Measurements from ENCODE around the gene ROR1. TPM values are rescaled to one million over a fixed set of nuclear protein-coding genes. Genes with fewer than 3 reads are reported as not detected.

Gene ROR1
- total and polyA plus RNA-seq, 10 of the 15 experiments (the other 5 are each of a cell fraction or from before 2014, with no cell fraction given): 0.02 to 0.08 (median 0.05) TPM; not detected in 6

GRCh38 chr1:64062529-64062928 lies 288.7 kb downstream of the ROR1 start (continued):
- TF ChIP-seq IKZF1 (conservative IDR thresholded peaks at IDR 0.05) (no peak), CBX3 (IDR thresholded peaks at IDR 0.05; ENCODE audit: borderline replicate concordance, low read depth) (no peak)

GRCh38 chr1:64062941-64063581 lies 289.2 kb downstream of the ROR1 start:
- no peak for FAIRE-seq

More at GRCh38 chr1:64062941-64063581, 289.2 kb downstream of the ROR1 start:
- ChIA-PET CTCF (no interaction called here), POLR2A (no interaction called here), RAD21 (ENCODE audit: unreplicated experiment) (no interaction called here), SMC1A (ENCODE audit: uncharacterized antibody, unreplicated experiment) (no interaction called here)
- DNase-seq (ENCODE audit: low read depth, low spot score) (no peak), ATAC-seq (no peak)
- no peak overlapping the region for H3K9ac ChIP-seq (ENCODE audit: control insufficient read depth, insufficient read depth, low read length)
- H3K36me3 ChIP-seq (ENCODE audit: control insufficient read depth in 2 of 2, insufficient read depth in 2 of 2, low read length in 1 of 2): no peaks in the 10 kb centered on the region
- H3K27ac ChIP-seq (ENCODE audit: control insufficient read depth, insufficient read depth): no peak overlapping the region
- H3K9me3 ChIP-seq (replicated peaks; ENCODE audit: control insufficient read depth, insufficient read depth, low read length): no peaks in the 10 kb centered on the region
- in situ Hi-C loops (cut with MboI): no loop called here
- H3K79me2 ChIP-seq (ENCODE audit: control insufficient read depth, insufficient read depth, low read length): no peaks in the 10 kb centered on the region
- H2AFZ ChIP-seq (ENCODE audit: control insufficient read depth, low read depth, low read length): no peak overlapping the region
- WGBS (ENCODE audit: insufficient coverage, insufficient replicate concordance, low lambda C conversion rate, missing lambda C conversion rate): 0% methylated on average over 2 of the region's 2 CpGs
- BruUV-seq (replicated peaks): no TSS peak
- TF ChIP-seq PKNOX1 (IDR thresholded peaks at IDR 0.05): no peak
- TF ChIP-seq ZBED1 (IDR thresholded peaks at IDR 0.05; ENCODE audit: borderline replicate concordance): no peak
- no peak for TF ChIP-seq CREM (IDR thresholded peaks at IDR 0.05; ENCODE audit: low read depth)
- TF ChIP-seq EGR1 (IDR thresholded peaks at IDR 0.05; ENCODE audit: borderline replicate concordance in 1 of 2, low read depth in 2 of 2, low read length in 2 of 2): no peak
- TF ChIP-seq USF1 (IDR thresholded peaks at IDR 0.05; ENCODE audit: borderline replicate concordance, extremely low read length, insufficient read depth, low read depth, low read length): no peak
- TF ChIP-seq EP300 (IDR thresholded peaks at IDR 0.05; ENCODE audit: borderline replicate concordance in 1 of 2, control insufficient read depth in 1 of 2, low read depth in 2 of 2, low read length in 2 of 2): no peak
- TF ChIP-seq YY1 (IDR thresholded peaks at IDR 0.05; ENCODE audit: low read depth, low read length): no peak
- H3K4me2 ChIP-seq (ENCODE audit: control insufficient read depth, insufficient read depth): no peak overlapping the region
- intact Hi-C loops (cut with micrococcal nuclease; ENCODE audit: unreplicated experiment): no loop called here
- H4K20me1 ChIP-seq (ENCODE audit: control insufficient read depth, insufficient read depth): no peaks in the 10 kb centered on the region
- H3K4me1 ChIP-seq (ENCODE audit: control insufficient read depth, insufficient read depth, low read length): no peaks in the 10 kb centered on the region
- H3K27me3 ChIP-seq (replicated peaks in 1 of 2; ENCODE audit: control insufficient read depth in 2 of 2, insufficient read depth in 2 of 2, low read length in 1 of 2): peaks cover 2 to 3% of the 10 kb centered on the region in 2 experiments; a peak in 2 of 4 replicates
- no peak overlapping the region for H3K4me3 ChIP-seq
